Mesenchymal stem cell (in vitro differentiated cells and primary cell): ENCODE measurements around the gene ITGA8.

Experiments
- DNase-seq: peaks from one replicate; pipeline ENCODE4 v3.0.0-alpha.2; 2013
- H2AFZ ChIP-seq: one replicate; pipeline ENCODE4 v1.6.1; 2013; ENCODE audit warnings: low read depth, mild to moderate bottlenecking, control low read depth, inconsistent platforms, low read length, moderate library complexity
- H2AK5ac ChIP-seq: 2 replicates; pipeline ENCODE4 v1.6.1; 2013; ENCODE audit warnings: low read length, moderate library complexity, mild to moderate bottlenecking, inconsistent platforms; ENCODE audit not compliant: severe bottlenecking
- H2BK120ac ChIP-seq: one replicate; pipeline ENCODE4 v1.6.1; 2013; ENCODE audit warnings: low read depth, mild to moderate bottlenecking, inconsistent platforms, low read length, moderate library complexity
- H2BK12ac ChIP-seq, 2 experiments: one replicate each; pipeline ENCODE4 v1.6.1; 2013; ENCODE audit warnings: inconsistent platforms in 2 of 2, low read length in 2 of 2, mild to moderate bottlenecking in 2 of 2, moderate library complexity in 2 of 2, control low read depth in 1 of 2
- H2BK15ac ChIP-seq: one replicate; pipeline ENCODE4 v1.6.1; 2013; ENCODE audit warnings: mild to moderate bottlenecking, low read depth, inconsistent platforms; ENCODE audit not compliant: poor library complexity, severe bottlenecking
- H2BK5ac ChIP-seq: 2 replicates; pipeline ENCODE4 v1.6.1; 2013; ENCODE audit warnings: low read depth, mild to moderate bottlenecking, low read length, control low read depth, inconsistent platforms; ENCODE audit not compliant: poor library complexity, severe bottlenecking
- H3K14ac ChIP-seq, 2 experiments: one replicate each; pipeline ENCODE4 v1.6.1; 2013; ENCODE audit warnings: inconsistent platforms in 2 of 2, low read length in 2 of 2, control low read depth in 1 of 2, mild to moderate bottlenecking in 1 of 2, moderate library complexity in 1 of 2
- H3K18ac ChIP-seq, 2 experiments: one replicate each; pipeline ENCODE4 v1.6.1; 2013; ENCODE audit warnings: inconsistent platforms in 2 of 2, low read length in 2 of 2, control low read depth in 1 of 2, low read depth in 1 of 2, mild to moderate bottlenecking in 1 of 2
- H3K23ac ChIP-seq, 2 experiments: one replicate each; pipeline ENCODE4 v1.6.1; 2013; ENCODE audit warnings: inconsistent platforms in 2 of 2, low read length in 2 of 2, mild to moderate bottlenecking in 2 of 2, moderate library complexity in 2 of 2, control low read depth in 1 of 2
- H3K27ac ChIP-seq: 2 replicates; pipeline ENCODE4 v1.5.1; 2013; ENCODE audit warnings: mild to moderate bottlenecking, moderate library complexity, low read length, control low read depth, inconsistent platforms; ENCODE audit not compliant: poor library complexity, severe bottlenecking
- H3K27me3 ChIP-seq, 2 experiments: 2 replicates each; pipeline versions ENCODE4 v1.6.1 to v1.7.0; 2013; ENCODE audit warnings: low read length in 2 of 2, mild to moderate bottlenecking in 2 of 2, moderate library complexity in 2 of 2, control low read depth in 1 of 2, inconsistent platforms in 1 of 2; ENCODE audit not compliant: control insufficient read depth in 1 of 2, insufficient read depth in 1 of 2
- H3K36me3 ChIP-seq, 2 experiments: 2 replicates each; pipeline versions ENCODE4 v1.6.1 to v1.7.0; 2013; ENCODE audit warnings: low read length in 2 of 2, control low read depth in 1 of 2, inconsistent platforms in 1 of 2, low read depth in 1 of 2, mild to moderate bottlenecking in 1 of 2; ENCODE audit not compliant: insufficient read depth in 2 of 2, control insufficient read depth in 1 of 2
- H3K4ac ChIP-seq, 2 experiments: one replicate each; pipeline ENCODE4 v1.6.1; 2013; ENCODE audit warnings: inconsistent platforms in 2 of 2, low read length in 2 of 2, mild to moderate bottlenecking in 2 of 2, moderate library complexity in 2 of 2, control low read depth in 1 of 2, low read depth in 1 of 2
- H3K4me1 ChIP-seq: 2 replicates; pipeline ENCODE4 v1.6.1; 2013; ENCODE audit warnings: low read depth, low read length, control low read depth; ENCODE audit not compliant: control insufficient read depth, insufficient read depth
- H3K4me2 ChIP-seq: 2 replicates; pipeline ENCODE4 v1.6.1; 2013; ENCODE audit warnings: low read length, mild to moderate bottlenecking, inconsistent platforms; ENCODE audit not compliant: poor library complexity, severe bottlenecking
- H3K4me3 ChIP-seq, 2 experiments: 2 replicates each; pipeline versions ENCODE4 v1.5.1 to v1.7.0; 2013; ENCODE audit warnings: low read length in 2 of 2, mild to moderate bottlenecking in 2 of 2, control low read depth in 1 of 2, low read depth in 1 of 2; ENCODE audit not compliant: insufficient read depth in 1 of 2
- H3K79me1 ChIP-seq: replicated peaks from 2 replicates; pipeline ENCODE4 v1.6.1; 2013; ENCODE audit warnings: mild to moderate bottlenecking, control low read depth, low read length, inconsistent platforms; ENCODE audit not compliant: poor library complexity, severe bottlenecking
- H3K9ac ChIP-seq: 2 replicates; pipeline ENCODE4 v1.7.0; 2013; ENCODE audit warnings: mild to moderate bottlenecking, low read length, moderate library complexity
- H3K9me3 ChIP-seq: 2 replicates; pipeline ENCODE4 v1.7.0; 2013; ENCODE audit warnings: mild to moderate bottlenecking, low read length; ENCODE audit not compliant: control insufficient read depth
- H4K8ac ChIP-seq: one replicate; pipeline ENCODE4 v1.6.1; 2013; ENCODE audit warnings: inconsistent platforms, mild to moderate bottlenecking, low read length, moderate library complexity
- H4K91ac ChIP-seq: one replicate; pipeline ENCODE4 v1.6.1; 2013; ENCODE audit warnings: mild to moderate bottlenecking, low read length, inconsistent platforms
- WGBS: methylation state at CpG from one replicate; pipeline ENCODE4 v1.1.7; 2013; ENCODE audit warnings: mixed read lengths; 5-methylcytosine and 5-hydroxymethylcytosine counted together

The ITGA8 gene

DNA sequence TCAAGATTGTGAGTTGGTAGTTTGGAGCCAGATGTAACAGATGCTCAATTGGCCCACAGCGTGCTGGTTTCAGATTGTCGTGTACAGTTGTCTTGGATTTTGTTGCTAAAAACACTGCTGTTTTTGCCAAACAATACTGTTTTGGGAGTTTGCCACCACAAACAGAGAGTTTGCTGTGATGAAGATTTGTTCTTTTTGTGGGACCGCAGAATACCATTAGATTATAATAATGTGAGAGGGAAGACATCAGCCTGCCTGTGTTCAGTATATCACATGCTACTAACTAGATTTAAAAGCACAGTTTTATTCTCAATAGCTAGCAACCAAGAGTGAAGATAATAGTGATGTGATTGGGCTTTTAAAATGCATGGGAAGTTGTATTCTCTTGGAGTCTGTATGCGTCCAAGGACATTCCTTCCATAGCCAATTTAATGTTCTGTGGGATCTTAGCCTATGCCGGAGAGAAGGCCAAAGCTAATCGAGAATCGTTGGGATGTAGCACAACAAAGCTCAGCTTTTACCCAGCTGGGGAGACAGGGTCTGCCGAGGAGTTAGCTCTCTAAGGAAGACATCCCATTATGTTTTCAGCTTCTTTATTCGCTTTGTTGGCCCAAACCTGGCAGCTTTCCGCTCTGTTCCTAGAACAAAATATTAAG lies 18.7 kb upstream of the ITGA8 start:
- no peak overlapping the region for H2AK5ac ChIP-seq
- no peak overlapping the region for H2AFZ ChIP-seq
- no peaks in the 10 kb centered on the region for H3K36me3 ChIP-seq
- no peak overlapping the region for H3K27ac ChIP-seq
- peak overlapping the region in 1 of 2 experiments; percentile 44 for H3K4me3 ChIP-seq
- H3K23ac ChIP-seq = no peak overlapping the region
- H3K27me3 ChIP-seq = peaks cover 4 to 25% of the 10 kb centered on the region in 2 experiments
- no peak overlapping the region for H2BK5ac ChIP-seq
- no peaks in the 10 kb centered on the region for H3K79me1 ChIP-seq
- no peak overlapping the region for H3K14ac ChIP-seq
- H2BK120ac ChIP-seq = no peak overlapping the region
- no peak overlapping the region for H3K4me2 ChIP-seq
- H2BK15ac ChIP-seq = no peak overlapping the region
- H3K9me3 ChIP-seq = no peaks in the 10 kb centered on the region
- no peak overlapping the region for H4K91ac ChIP-seq
- peak overlapping the region; percentile 84 for H3K9ac ChIP-seq
- no peak overlapping the region for H2BK12ac ChIP-seq
- H3K4ac ChIP-seq = no peak overlapping the region
- no peak overlapping the region for H3K18ac ChIP-seq
- 96% methylated on average over 9 of the region's 10 CpGs for WGBS
- H4K8ac ChIP-seq = no peak overlapping the region
- H3K4me1 ChIP-seq = no peaks in the 10 kb centered on the region
- no peak for DNase-seq

DNA sequence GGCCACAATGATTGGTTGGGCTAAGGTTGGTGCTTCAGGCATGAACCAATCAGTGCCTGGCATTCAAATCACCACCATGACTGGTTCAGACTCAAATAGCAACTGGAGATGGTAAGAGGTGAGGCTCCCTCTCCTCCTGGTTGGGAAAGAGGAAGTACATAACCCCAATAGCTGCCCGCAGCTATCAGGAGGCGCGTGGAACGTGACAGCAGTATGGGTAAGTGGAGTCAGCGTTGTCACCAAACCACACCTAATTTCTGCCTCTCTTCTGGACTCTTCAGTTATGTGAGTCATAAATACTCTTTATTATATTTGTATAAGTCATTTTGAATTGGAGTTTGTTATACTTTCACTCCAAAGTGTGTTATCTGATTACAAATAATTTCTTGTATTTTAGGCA lies 17.9 kb upstream of the ITGA8 start:
- peak overlapping the region; percentile 29 for H3K9ac ChIP-seq
- no peak overlapping the region for H3K4me3 ChIP-seq
- peaks cover 2 to 17% of the 10 kb centered on the region in 2 experiments for H3K27me3 ChIP-seq
- no peaks in the 10 kb centered on the region for H3K4me1 ChIP-seq
- no peak overlapping the region for H2AFZ ChIP-seq
- no peaks in the 10 kb centered on the region for H3K9me3 ChIP-seq
- H2AK5ac ChIP-seq = no peak overlapping the region
- no peak overlapping the region for H2BK5ac ChIP-seq
- no peak overlapping the region for H3K18ac ChIP-seq
- H3K27ac ChIP-seq = no peak overlapping the region
- no peak overlapping the region for H2BK15ac ChIP-seq
- no peak overlapping the region for H4K91ac ChIP-seq
- no CpG with 5 or more reads among the region's 5 CpGs for WGBS
- peak overlapping the region in 1 of 2 experiments; percentile 15 for H3K14ac ChIP-seq
- DNase-seq = no peak
- H2BK12ac ChIP-seq = no peak overlapping the region
- no peak overlapping the region for H3K4ac ChIP-seq
- H3K79me1 ChIP-seq = no peaks in the 10 kb centered on the region
- no peak overlapping the region for H4K8ac ChIP-seq
- H3K36me3 ChIP-seq = no peaks in the 10 kb centered on the region
- H2BK120ac ChIP-seq = no peak overlapping the region
- no peak overlapping the region for H3K4me2 ChIP-seq
- no peak overlapping the region for H3K23ac ChIP-seq

DNA sequence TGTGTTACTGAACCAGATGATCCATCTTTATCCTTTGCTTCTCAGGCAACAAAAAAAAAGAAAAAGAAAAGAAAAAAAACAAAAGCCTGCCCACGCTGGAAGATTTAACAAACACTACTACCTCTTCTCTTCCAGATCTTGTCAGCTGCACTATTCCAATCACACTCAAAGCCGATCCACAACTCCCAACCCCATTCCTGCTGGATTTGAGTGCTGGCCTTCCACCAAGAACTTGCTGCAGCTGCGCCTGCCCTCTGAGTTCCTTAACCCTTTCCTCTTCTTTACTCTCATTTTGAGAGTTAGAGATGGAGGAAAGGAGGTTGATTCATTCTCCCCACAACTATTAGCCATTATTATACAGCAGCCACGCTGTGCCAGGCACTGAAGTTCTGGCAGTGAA lies 16.0 kb upstream of the ITGA8 start:
- Histone ChIP-seq H2BK12ac (no peak overlapping the region), H2AFZ (no peak overlapping the region), H3K4ac (no peak overlapping the region), H3K27ac (no peak overlapping the region), H3K23ac (no peak overlapping the region), H2BK5ac (no peak overlapping the region), H2BK15ac (no peak overlapping the region), H4K8ac (no peak overlapping the region), H4K91ac (no peak overlapping the region), H3K4me2 (no peak overlapping the region), H3K14ac (no peak overlapping the region), H3K18ac (peak overlapping the region in 1 of 2 experiments; percentile 17), H3K9ac (peak overlapping the region; percentile 37), H3K9me3 (no peaks in the 10 kb centered on the region), H3K36me3 (no peaks in the 10 kb centered on the region), H2AK5ac (no peak overlapping the region), H3K27me3 (peaks cover 0 to 5% of the 10 kb centered on the region in 2 experiments), H2BK120ac (no peak overlapping the region), H3K4me1 (no peaks in the 10 kb centered on the region), H3K79me1 (no peaks in the 10 kb centered on the region), H3K4me3 (peak overlapping the region in 1 of 2 experiments; percentile 1)
- no peak for DNase-seq
- WGBS = 65% methylated on average over 4 of the region's 4 CpGs

DNA sequence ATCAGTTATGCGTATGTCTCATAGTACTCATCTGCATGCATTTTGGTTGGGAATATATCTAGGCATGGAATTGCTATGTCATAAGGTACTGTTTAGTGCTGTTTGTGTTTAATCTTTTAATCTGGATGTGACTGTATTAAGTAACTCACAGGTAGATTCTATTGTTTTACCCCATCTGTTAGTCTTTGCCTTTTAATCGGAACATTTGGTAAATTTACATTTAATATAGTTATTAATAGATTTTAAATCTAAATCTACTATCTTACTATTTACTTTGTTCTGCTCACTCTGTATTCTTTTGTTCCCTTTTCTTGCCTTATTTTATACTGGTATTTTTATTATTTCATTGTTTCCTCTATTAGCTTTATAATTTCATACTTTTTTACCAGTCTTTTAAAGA lies 10.6 kb upstream of the ITGA8 start:
- no peak overlapping the region for H2AFZ ChIP-seq
- no peak overlapping the region for H2BK12ac ChIP-seq
- no peak overlapping the region for H2AK5ac ChIP-seq
- DNase-seq = no peak
- H3K4ac ChIP-seq = no peak overlapping the region
- peaks cover 4% of the 10 kb centered on the region for H3K9me3 ChIP-seq
- H3K27ac ChIP-seq = no peak overlapping the region
- no peak overlapping the region for H2BK120ac ChIP-seq
- H3K27me3 ChIP-seq = no peaks in the 10 kb centered on the region
- H3K79me1 ChIP-seq = no peaks in the 10 kb centered on the region
- no peak overlapping the region for H2BK5ac ChIP-seq
- H2BK15ac ChIP-seq = no peak overlapping the region
- H3K4me1 ChIP-seq = no peaks in the 10 kb centered on the region
- H3K36me3 ChIP-seq = no peaks in the 10 kb centered on the region
- H3K9ac ChIP-seq = no peak overlapping the region
- WGBS = 100% methylated on average over 1 of the region's 2 CpGs
- no peak overlapping the region for H3K14ac ChIP-seq
- H4K8ac ChIP-seq = no peak overlapping the region
- no peak overlapping the region for H3K4me2 ChIP-seq
- no peak overlapping the region for H3K18ac ChIP-seq
- H4K91ac ChIP-seq = no peak overlapping the region
- H3K23ac ChIP-seq = no peak overlapping the region
- H3K4me3 ChIP-seq = no peak overlapping the region
